ENCODE measurements around the gene HESX1.

Gene HESX1

GRCh38 chr3:57199895-57200297, at the start of gene HESX1:
HESX1 (minus strand) TSS chr3:57199978; CDS start chr3:57199918, 60 bp downstream.
- DNase-seq = no peak

GRCh38 chr3:57244946-57245345, 45.2 kb upstream of the HESX1 start:
- no peak for DNase-seq

- DNase-seq = no peak
Measured at GRCh38 chr3:57234613-57235575, 35.1 kb upstream of the HESX1 start.

- DNase-seq = no peak
Measured at GRCh38 chr3:57233799-57234198, 34.0 kb upstream of the HESX1 start.

GRCh38 chr3:57230006-57230405, 30.2 kb upstream of the HESX1 start:
- no peak for DNase-seq

GRCh38 chr3:57227930-57228751, 28.4 kb upstream of the HESX1 start:
- peak; percentile 46 for DNase-seq

- peak; percentile 93 for DNase-seq
Measured at GRCh38 chr3:57227204-57227929, 27.6 kb upstream of the HESX1 start, which contains the start of gene APPL1. APPL1 (plus strand) TSS chr3:57227729; CDS start chr3:57227884, 155 bp downstream.

GRCh38 chr3:57226176-57226575, 26.4 kb upstream of the HESX1 start:
- no peak for DNase-seq

GRCh38 chr3:57224856-57225255, 25.1 kb upstream of the HESX1 start:
- DNase-seq = no peak

GRCh38 chr3:57221883-57222282, 22.1 kb upstream of the HESX1 start:
- DNase-seq = peak; percentile 18

- DNase-seq = no peak
Measured at GRCh38 chr3:57206423-57206822, 6.6 kb upstream of the HESX1 start.

GRCh38 chr3:57194641-57195040, 5.1 kb downstream of the HESX1 start:
- no peak for DNase-seq

GRCh38 chr3:57192028-57192427, 7.8 kb downstream of the HESX1 start:
- no peak for DNase-seq

- no peak for DNase-seq
Measured at GRCh38 chr3:57184526-57184925, 15.3 kb downstream of the HESX1 start.

- peak; percentile 13 for DNase-seq
Measured at GRCh38 chr3:57179580-57180410, 20.0 kb downstream of the HESX1 start.

- DNase-seq = no peak
Measured at GRCh38 chr3:57176045-57176444, 23.7 kb downstream of the HESX1 start.

GRCh38 chr3:57173687-57174086, 26.1 kb downstream of the HESX1 start:
- no peak for DNase-seq

GRCh38 chr3:57170946-57171345, 28.8 kb downstream of the HESX1 start:
- DNase-seq = no peak

GRCh38 chr3:57169872-57170623, 29.7 kb downstream of the HESX1 start:
- peak; percentile 73 for DNase-seq

GRCh38 chr3:57169108-57169507, 30.7 kb downstream of the HESX1 start:
- DNase-seq = no peak

- DNase-seq = no peak
Measured at GRCh38 chr3:57168151-57168550, 31.6 kb downstream of the HESX1 start.
